HT-29 (cell line): Measurements from ENCODE around the gene MYH7. TPM values are rescaled to one million over a fixed set of nuclear protein-coding genes. Genes with fewer than 3 reads are reported as not detected.
A peak's percentile ranks its signal among the peaks of the same experiment; 100 is the strongest.

Experiments
- DNase-seq: peaks from one replicate; pipeline ENCODE4 v3.0.0-alpha.2; 2015; ENCODE audit warnings: low spot score
- total RNA-seq: library from RNA; depleted of rRNA; stranded (reverse); fragments of >200 nt; shearing (Covaris generic); gene quantifications from 2 replicates; pipeline ENCODE4 v1.2.3, GENCODE V29; 2014

Gene MYH7
- total RNA-seq, 1 experiment from 2014 or later = not detected

GRCh38 chr14:23447361-23448350 lies 12.2 kb upstream of the MYH7 start:
- peak; percentile 60 for DNase-seq

DNA sequence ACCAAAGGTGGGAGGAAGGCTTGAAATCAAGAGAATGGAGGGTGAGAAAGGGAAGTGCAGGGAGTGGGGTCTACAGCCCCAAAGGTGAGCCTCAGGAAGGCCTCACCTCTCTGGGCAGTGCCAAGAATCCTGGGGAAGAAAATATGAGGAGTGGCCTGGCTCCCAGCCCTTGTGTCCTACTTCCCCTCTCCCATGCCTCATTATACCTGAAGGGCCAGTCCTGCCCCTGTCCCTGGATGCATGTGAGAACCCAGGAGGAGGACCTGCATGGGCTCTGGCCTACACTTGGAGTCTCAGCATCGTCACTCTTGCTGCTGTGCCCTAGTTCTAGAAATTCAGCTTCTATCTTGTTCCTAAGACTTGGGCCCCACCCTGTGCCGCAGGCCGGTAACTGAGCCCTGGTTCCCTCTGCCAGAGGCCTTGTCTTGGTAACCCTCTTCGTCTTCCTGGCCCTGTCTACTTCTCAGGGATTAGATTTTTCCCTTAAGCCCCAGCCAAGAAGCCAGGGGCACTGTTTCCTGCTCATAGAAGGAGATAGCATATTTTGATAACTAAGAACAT lies 10.9 kb upstream of the MYH7 start:
- DNase-seq = no peak

DNA sequence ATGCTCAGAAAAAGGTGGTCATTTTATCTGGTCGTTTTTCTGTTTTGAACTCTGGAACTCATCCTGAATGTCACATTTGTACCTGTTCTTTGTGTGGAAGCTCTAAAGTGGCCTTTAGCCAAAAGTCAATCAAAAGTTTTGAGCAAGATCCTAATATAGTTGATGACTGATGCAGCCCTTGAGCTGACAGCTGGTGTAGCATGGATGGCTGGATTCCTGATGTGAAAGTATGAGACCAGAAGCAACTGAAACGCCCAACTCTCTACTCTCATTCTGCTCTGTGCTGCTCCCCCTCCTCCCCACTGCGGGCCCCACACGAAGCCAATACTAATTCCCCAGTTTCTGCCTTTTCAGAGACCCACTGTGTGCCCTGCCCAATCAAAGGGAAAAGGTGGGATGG lies 10.3 kb upstream of the MYH7 start:
- no peak for DNase-seq

- no peak for DNase-seq
These were observed 8.9 kb upstream of the MYH7 start for GRCh38 chr14:23444314-23444713.

GRCh38 chr14:23443881-23444280 lies 8.4 kb upstream of the MYH7 start:
- DNase-seq = no peak

GRCh38 chr14:23443411-23443812 lies 8.0 kb upstream of the MYH7 start:
- no peak for DNase-seq

GRCh38 chr14:23442721-23443356 lies 7.4 kb upstream of the MYH7 start:
- DNase-seq = no peak

DNA sequence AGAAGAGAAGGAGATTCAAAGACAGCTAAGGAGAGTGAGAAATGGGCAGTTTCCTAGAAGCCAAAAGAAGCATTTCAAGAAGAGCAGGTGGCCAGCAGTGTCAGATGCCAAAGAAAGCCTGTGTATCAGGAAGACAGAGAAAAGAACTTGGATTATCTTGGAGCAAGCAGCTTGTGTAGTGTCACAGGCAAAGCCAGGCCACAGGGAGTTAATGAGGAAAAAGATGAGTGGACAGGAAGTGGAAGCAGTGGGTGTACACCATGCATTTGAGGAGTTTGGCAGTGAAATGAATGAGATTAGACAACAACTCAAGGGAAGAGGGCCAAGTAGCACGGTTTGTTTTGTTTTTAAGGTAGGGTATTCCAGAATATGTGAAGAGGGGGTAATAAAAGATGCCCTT lies 5.6 kb upstream of the MYH7 start:
- DNase-seq = no peak

DNA sequence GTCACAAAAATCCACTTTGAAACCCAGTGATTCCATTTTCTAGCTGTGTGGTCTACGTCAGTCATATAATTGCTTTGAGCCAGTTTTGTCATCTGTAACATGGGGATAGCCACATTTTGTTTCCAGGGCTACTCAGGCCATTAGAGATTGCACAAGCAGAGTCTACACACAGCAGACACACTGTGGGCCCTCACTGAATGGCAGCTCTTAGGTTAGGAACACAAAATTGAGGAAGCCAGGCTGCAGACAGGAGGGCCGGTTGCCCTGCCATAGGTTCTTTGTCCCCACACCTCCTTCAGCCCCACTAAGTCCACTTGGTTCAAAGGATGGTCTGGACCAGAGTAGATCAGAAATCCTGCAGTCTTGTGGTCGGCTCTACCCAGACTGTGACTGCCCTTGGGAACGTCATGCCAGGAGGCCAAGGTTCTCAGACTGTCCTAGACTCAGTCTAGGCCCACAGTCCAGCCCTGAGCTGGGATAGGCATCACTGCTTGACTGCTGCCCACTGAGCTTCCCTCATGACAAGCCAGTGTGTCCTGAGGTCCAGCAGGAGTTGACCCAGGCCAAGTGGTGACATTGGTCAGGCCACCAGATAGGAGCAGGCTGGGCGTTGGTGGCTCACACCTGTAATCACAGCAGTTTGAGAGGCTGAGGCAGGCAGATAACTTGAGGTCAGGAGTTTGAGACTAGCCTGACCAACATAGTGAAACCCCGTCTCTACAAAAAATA lies 3.8 kb upstream of the MYH7 start:
- no peak for DNase-seq

DNA sequence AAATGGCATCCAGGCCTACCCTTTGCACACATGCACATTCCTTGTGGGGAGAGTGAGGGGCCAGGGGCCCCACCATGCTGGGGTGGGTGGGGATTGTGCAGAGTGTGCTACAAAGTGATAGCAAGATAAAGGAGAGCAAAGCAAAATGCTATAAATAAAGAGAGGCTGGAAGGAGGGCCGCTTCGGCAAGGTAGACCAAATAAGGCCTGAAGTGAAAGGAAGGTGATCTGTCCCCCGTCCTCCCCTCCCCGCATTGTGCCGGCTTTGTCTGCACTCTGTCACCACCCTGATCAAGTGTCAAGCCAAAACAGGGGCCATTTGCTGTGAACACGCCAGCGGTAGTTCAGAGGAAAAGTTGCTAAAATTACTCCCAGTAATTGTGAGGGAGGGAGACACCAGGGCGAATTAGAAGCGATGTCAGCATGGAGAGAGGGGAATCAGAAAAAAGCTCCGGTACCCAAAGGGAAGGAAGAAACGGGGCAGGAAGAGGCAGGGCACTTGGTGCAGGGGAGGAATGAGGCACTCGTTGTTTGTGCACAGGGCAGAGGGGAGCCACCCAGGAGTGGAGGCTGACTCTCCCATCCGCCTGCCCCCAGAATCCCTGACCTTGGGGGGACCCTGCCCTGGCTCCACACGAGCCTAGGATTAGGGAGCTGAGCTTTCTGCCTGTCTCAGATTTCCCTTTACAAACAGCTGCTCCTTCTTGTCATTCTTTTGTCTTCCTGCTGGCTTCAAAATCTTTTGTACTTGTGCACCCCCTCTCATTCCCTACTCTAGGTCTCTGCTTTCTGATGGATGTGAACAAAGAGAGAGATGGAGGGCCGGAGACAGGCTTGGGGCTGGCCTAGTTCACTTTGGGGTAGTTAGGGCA lies 2.9 kb upstream of the MYH7 start:
- no peak for DNase-seq

- DNase-seq = no peak
These were observed 2.0 kb upstream of the MYH7 start for GRCh38 chr14:23437133-23438100.

- DNase-seq = no peak
These were observed 1.1 kb upstream of the MYH7 start for GRCh38 chr14:23436327-23437132.

DNA sequence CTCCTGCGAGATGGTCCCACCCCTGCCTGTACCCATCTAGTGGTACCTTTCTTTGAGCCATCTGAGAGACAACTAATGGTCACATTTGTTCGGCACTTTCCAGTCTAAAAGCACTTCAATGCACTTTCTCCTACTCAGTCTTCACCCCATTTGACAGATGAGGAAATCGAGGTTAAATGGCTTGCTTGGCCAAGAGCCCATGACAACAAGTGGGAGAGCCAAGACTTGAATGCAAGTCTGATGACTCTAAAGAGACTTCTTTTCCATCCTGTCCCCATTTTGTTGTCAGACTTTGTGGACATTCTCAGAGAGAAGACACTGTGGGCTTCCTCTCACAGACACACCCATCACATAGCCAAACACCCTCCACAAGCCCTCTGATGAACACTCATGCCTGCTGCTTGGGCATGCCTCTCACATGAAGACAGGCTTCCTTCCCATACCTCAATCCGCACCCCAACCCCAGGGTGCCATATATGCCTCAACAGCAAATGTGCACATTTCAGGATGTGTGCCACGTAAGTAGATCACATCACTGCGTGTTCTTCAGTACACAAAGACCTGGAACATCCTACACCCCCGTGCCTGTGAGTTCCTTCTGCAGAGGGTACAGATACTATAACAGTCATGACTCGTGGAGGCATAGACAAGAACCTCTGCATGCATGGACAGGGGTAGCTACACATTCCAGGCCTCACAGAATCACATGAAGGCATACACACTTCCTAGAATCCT lies 805 bp downstream of the MYH7 start:
- DNase-seq = no peak

- DNase-seq = no peak
These were observed 2.0 kb downstream of the MYH7 start for GRCh38 chr14:23433457-23433856.

DNA sequence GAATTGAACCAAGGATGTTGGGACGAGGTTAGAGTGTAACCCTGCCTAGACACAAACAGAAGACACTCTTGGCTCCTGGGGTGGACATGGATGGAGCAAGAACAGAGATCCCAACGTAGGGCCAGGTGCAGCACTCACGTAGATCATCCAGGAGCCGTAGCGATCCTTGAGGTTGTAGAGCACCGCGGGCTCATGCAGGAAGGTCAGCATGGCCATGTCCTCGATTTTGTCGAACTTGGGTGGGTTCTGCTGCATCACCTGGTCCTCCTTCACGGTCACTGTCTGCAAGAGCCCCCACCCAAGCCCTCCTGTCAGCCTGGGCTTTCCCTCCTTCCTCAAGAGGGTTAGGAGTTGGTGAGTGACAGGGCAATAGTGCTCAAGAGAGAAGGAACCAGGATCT lies 2.5 kb downstream of the MYH7 start:
- no peak for DNase-seq

DNA sequence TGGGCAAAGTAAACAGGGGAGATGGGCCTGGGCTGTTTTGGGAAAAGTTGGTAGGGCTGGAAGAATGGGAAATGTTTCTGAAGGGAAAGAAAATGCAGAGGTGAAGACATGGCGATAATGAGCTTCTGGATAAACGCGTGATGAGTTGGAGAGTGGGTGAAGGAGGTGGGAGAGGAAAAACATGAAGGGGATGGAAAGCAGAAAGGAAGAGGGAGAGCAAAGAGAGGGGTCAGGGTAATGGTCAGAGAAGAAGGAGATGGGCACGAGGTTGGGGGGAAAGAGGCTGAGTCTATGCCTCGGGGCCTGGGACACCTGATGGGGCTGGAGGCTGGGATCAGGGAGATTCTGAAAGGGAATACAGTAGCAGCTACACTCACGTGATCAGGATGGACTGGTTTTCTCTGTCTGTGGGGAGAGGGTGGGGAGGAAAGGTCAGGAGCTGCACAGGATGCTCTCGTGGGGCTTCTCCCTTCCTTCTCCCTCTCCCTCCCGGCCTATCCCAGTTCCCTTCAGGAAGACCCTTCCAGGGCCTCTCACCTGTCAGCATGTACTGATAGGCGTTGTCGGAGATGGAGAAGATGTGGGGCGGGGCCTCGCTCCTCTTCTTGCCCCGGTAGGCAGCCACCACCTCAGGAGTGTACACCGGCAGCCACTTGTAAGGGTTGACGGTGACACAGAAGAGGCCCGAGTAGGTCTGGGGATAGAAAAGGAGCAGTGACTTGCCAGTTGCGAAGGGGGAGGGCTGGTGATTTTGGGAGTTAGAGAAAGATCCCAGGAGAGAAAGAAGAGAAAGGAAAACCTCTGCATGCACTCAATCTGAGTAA lies 3.1 kb downstream of the MYH7 start:
- DNase-seq = no peak

GRCh38 chr14:23431486-23431885 lies 4.0 kb downstream of the MYH7 start:
- no peak for DNase-seq
